ENCODE results near the gene IL23R.
A peak's percentile ranks its signal among the peaks of the same experiment; 100 is the strongest.

IL23R gene

GRCh38 chr1:67150931-67151330 lies 15.3 kb upstream of the IL23R start:
- DNase-seq (ENCODE audit: extremely low read depth, insufficient read length) = no peak

GRCh38 chr1:67158401-67158800 lies 7.9 kb upstream of the IL23R start:
- no peak for TF ChIP-seq CTCF (IDR thresholded peaks at IDR 0.05; ENCODE audit: insufficient read depth, low read length, poor library complexity, severe bottlenecking)
- Histone ChIP-seq H3K27me3 (replicated peaks; ENCODE audit: control insufficient read depth, insufficient read depth, low read length) (no peaks in the 10 kb centered on the region), H3K36me3 (ENCODE audit: control insufficient read depth, insufficient read depth, low read length) (no peaks in the 10 kb centered on the region), H3K4me3 (replicated peaks; ENCODE audit: low read depth, low read length) (no peak overlapping the region)
- no peak for DNase-seq (ENCODE audit: extremely low read depth, insufficient read length)

More at GRCh38 chr1:67150931-67151330, 15.3 kb upstream of the IL23R start:
- H3K27me3 ChIP-seq (replicated peaks; ENCODE audit: control insufficient read depth, insufficient read depth, low read length) = no peaks in the 10 kb centered on the region
- no peak for TF ChIP-seq CTCF (IDR thresholded peaks at IDR 0.05; ENCODE audit: insufficient read depth, low read length, poor library complexity, severe bottlenecking)
- H3K4me3 ChIP-seq (replicated peaks; ENCODE audit: low read depth, low read length) = no peak overlapping the region
- no peaks in the 10 kb centered on the region for H3K36me3 ChIP-seq (ENCODE audit: control insufficient read depth, insufficient read depth, low read length)

- Histone ChIP-seq H3K4me3 (replicated peaks; ENCODE audit: low read depth, low read length) (no peak overlapping the region), H3K36me3 (ENCODE audit: control insufficient read depth, insufficient read depth, low read length) (no peaks in the 10 kb centered on the region), H3K27me3 (replicated peaks; ENCODE audit: control insufficient read depth, insufficient read depth, low read length) (no peaks in the 10 kb centered on the region)
- no peak for DNase-seq (ENCODE audit: extremely low read depth, insufficient read length)
- TF ChIP-seq CTCF (IDR thresholded peaks at IDR 0.05; ENCODE audit: insufficient read depth, low read length, poor library complexity, severe bottlenecking) = no peak
Observed at GRCh38 chr1:67159233-67159632, 7.0 kb upstream of the IL23R start.

GRCh38 chr1:67162954-67163353 lies 3.3 kb upstream of the IL23R start:
- TF ChIP-seq CTCF (IDR thresholded peaks at IDR 0.05; ENCODE audit: insufficient read depth, low read length, poor library complexity, severe bottlenecking) = no peak
- Histone ChIP-seq H3K27me3 (replicated peaks; ENCODE audit: control insufficient read depth, insufficient read depth, low read length) (no peaks in the 10 kb centered on the region), H3K36me3 (ENCODE audit: control insufficient read depth, insufficient read depth, low read length) (no peaks in the 10 kb centered on the region), H3K4me3 (replicated peaks; ENCODE audit: low read depth, low read length) (no peak overlapping the region)
- peak; percentile 62 for DNase-seq (ENCODE audit: extremely low read depth, insufficient read length)

GRCh38 chr1:67165468-67166041 lies 699 bp upstream of the IL23R start:
- Histone ChIP-seq H3K4me3 (replicated peaks; ENCODE audit: low read depth, low read length) (no peak overlapping the region), H3K36me3 (ENCODE audit: control insufficient read depth, insufficient read depth, low read length) (no peaks in the 10 kb centered on the region), H3K27me3 (replicated peaks; ENCODE audit: control insufficient read depth, insufficient read depth, low read length) (no peaks in the 10 kb centered on the region)
- no peak for TF ChIP-seq CTCF (IDR thresholded peaks at IDR 0.05; ENCODE audit: insufficient read depth, low read length, poor library complexity, severe bottlenecking)
- DNase-seq (ENCODE audit: extremely low read depth, insufficient read length) = no peak

GRCh38 chr1:67169496-67169895 lies 3.2 kb downstream of the IL23R start:
- H3K36me3 ChIP-seq (ENCODE audit: control insufficient read depth, insufficient read depth, low read length) = no peaks in the 10 kb centered on the region
- H3K27me3 ChIP-seq (replicated peaks; ENCODE audit: control insufficient read depth, insufficient read depth, low read length) = no peaks in the 10 kb centered on the region
- TF ChIP-seq CTCF (IDR thresholded peaks at IDR 0.05; ENCODE audit: insufficient read depth, low read length, poor library complexity, severe bottlenecking) = no peak
- H3K4me3 ChIP-seq (replicated peaks; ENCODE audit: low read depth, low read length) = no peak overlapping the region
- DNase-seq (ENCODE audit: extremely low read depth, insufficient read length) = no peak
